ENCODE results near the gene LINC00237. TPM values are rescaled to one million over a fixed set of nuclear protein-coding genes. Genes with fewer than 3 reads are reported as not detected.

LINC00237 gene
- total and polyA plus RNA-seq, 12 donors, result 0.14 TPM; not detected in 11

DNA sequence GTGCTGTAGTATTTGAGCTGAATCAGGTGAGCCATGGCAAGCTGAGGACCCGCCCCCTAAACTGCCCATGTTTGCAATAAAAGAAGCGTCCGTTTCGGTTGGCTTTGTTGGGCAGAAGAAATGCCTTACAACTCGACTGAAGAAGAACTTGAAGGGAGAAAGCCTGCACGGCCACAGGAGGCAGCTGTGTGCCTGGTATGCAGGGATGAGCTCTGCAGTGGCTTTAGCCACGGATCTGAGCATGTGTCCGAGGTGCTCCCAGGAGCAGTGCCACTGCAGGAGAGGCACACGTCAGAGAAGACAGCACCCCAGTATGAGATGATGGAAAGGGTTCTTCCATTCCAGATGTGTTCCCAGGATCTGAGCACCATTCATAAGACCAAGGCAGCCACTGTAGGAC, 43.2 kb upstream of the LINC00237 start:
- Histone ChIP-seq H3K27me3 (no peaks in the 10 kb centered on the region), H3K36me3 (replicated peaks in 1 of 2) (no peaks in the 10 kb centered on the region), H3K27ac (no peak overlapping the region), H3K9me3 (replicated peaks in 1 of 3) (no peaks in the 10 kb centered on the region), H3K4me3 (no peak overlapping the region), H3K4me1 (replicated peaks in 1 of 2) (no peaks in the 10 kb centered on the region)
- no peak for TF ChIP-seq POLR2A (IDR thresholded peaks at IDR 0.05)
- no peak for TF ChIP-seq CTCF (IDR thresholded peaks at IDR 0.05)
- DNase-seq, result no peak
- intact Hi-C loops (cut with DNase I), result no loop called here
- 89 to 91% (median 89%) methylated on average over 9 of the region's 9 CpGs for WGBS, 4 donors

DNA sequence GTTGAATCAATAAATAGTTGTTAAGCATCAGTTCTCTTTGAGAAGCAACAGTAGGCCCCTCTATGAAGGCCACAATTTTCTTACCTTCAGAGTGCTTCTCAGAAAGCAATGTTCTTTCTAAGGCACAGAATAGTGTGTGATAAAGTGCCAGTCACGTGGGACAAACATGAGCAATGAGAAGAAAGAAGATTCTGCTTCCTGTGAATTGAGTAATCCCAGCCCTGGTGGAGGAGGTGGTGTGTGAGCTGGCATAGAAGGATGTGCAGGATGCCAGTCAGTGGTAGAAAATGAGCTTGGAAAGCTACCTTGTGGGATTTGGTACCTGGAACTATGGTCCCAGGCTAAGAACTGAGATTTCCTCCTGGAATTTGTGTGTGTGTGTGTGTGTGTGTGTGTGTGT, 41.4 kb upstream of the LINC00237 start:
- no peaks in the 10 kb centered on the region for H3K36me3 ChIP-seq (replicated peaks in 1 of 2)
- 48 to 82% (median 55%) methylated on average over 1 of the region's 1 CpG for WGBS, 4 donors
- no peak overlapping the region for H3K27ac ChIP-seq
- no peaks in the 10 kb centered on the region for H3K9me3 ChIP-seq (replicated peaks in 1 of 3)
- DNase-seq, result no peak
- intact Hi-C loops (cut with DNase I), result no loop called here
- no peaks in the 10 kb centered on the region for H3K4me1 ChIP-seq (replicated peaks in 1 of 2)
- TF ChIP-seq CTCF (IDR thresholded peaks at IDR 0.05) (no peak), POLR2A (IDR thresholded peaks at IDR 0.05) (no peak)
- H3K4me3 ChIP-seq, result no peak overlapping the region
- no peaks in the 10 kb centered on the region for H3K27me3 ChIP-seq

DNA sequence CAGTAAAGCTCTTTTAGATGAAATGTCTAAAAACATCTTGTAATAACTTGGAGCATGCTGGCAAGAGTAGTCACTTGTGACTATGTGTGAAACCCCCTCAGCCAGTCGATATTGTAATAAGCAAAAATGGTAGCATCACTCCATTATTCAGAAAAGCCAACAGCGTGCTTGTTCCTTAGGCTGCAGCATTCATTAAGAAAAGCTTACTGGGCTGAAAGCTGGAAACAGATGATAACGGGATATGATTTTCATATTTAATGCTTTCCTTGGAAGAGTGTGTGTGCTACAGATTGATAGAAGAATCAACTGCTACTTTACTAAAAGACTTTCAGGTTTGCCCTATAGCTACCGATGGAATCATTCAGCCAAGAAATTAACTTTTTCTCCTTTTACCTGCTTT, 40.1 kb upstream of the LINC00237 start:
- H3K4me3 ChIP-seq, result no peak overlapping the region
- no peak overlapping the region for H3K27ac ChIP-seq
- 84 to 86% (median 85%) methylated on average over 4 of the region's 4 CpGs for WGBS, 4 donors
- DNase-seq, result no peak
- H3K36me3 ChIP-seq (replicated peaks in 1 of 2), result no peaks in the 10 kb centered on the region
- H3K9me3 ChIP-seq (replicated peaks in 1 of 3), result no peaks in the 10 kb centered on the region
- intact Hi-C loops (cut with DNase I), result no loop called here
- TF ChIP-seq POLR2A (IDR thresholded peaks at IDR 0.05) (no peak), CTCF (IDR thresholded peaks at IDR 0.05) (no peak)
- no peaks in the 10 kb centered on the region for H3K27me3 ChIP-seq
- H3K4me1 ChIP-seq (replicated peaks in 1 of 2), result no peaks in the 10 kb centered on the region

- H3K9me3 ChIP-seq (replicated peaks in 1 of 3), result no peaks in the 10 kb centered on the region
- no peaks in the 10 kb centered on the region for H3K27me3 ChIP-seq
- no peak for TF ChIP-seq POLR2A (IDR thresholded peaks at IDR 0.05)
- no peak for TF ChIP-seq CTCF (IDR thresholded peaks at IDR 0.05)
- no peaks in the 10 kb centered on the region for H3K36me3 ChIP-seq (replicated peaks in 1 of 2)
- DNase-seq, result no peak
- WGBS, 4 donors, result 83 to 94% (median 89%) methylated on average over 3 of the region's 3 CpGs
- no peaks in the 10 kb centered on the region for H3K4me1 ChIP-seq (replicated peaks in 1 of 2)
- no peak overlapping the region for H3K27ac ChIP-seq
- H3K4me3 ChIP-seq, result no peak overlapping the region
- intact Hi-C loops (cut with DNase I), result no loop called here
Observed at GRCh38 chr20:21145424-21145823, 39.3 kb upstream of the LINC00237 start.

All from adrenal gland (tissue), 12 donors.